Mammary epithelial cell (primary cell): ENCODE data around the gene BRD3.

Experiments
- CTCF ChIP-seq, 2 donors: IDR thresholded peaks in 1 of 2; conservative IDR thresholded peaks in 1 of 2; 2 replicates each; pipeline ENCODE4 v1.5.1; 2011 to 2012; ENCODE audit warnings: inconsistent platforms in 2 of 2, low read length in 2 of 2, mild to moderate bottlenecking in 2 of 2, control low read depth in 1 of 2, low read depth in 1 of 2; ENCODE audit not compliant: insufficient read depth in 1 of 2; ENCODE audit errors: extremely low read depth in 1 of 2
- EZH2 ChIP-seq: IDR thresholded peaks from 2 replicates; pipeline ENCODE4 v1.6.1; 2012; ENCODE audit warnings: low read length, inconsistent platforms, borderline replicate concordance

GRCh38 chr9:134036130-134036529 lies 31.7 kb downstream of the BRD3 start:
- no peak for TF ChIP-seq CTCF (conservative IDR thresholded peaks at IDR 0.05 in 1 of 2, IDR thresholded peaks at IDR 0.05 in 1 of 2; ENCODE audit: extremely low read depth in 1 of 2, insufficient read depth in 1 of 2, low read depth in 1 of 2, low read length in 2 of 2)
- TF ChIP-seq EZH2, result no peak
